HCT116 (cell line): ENCODE data around the gene FOXB1. TPM values are rescaled to one million over a fixed set of nuclear protein-coding genes. Genes with fewer than 3 reads are reported as not detected.

Experiments
- ATAC-seq: fragments of 200-7000 bp; cut with Tn5 transposase; 2 replicates; pipeline ENCODE4 v1.9.1; 2020; ENCODE audit warnings: mild to moderate bottlenecking, moderate library complexity
- BruUV-seq: library from RNA; stranded (reverse); fragments of 400-500 nt; replicated peaks from 2 replicates; lab custom pipeline; 2021; lab: Mats Ljungman, UMichigan
- CTCF ChIA-PET: fragments of 300-600 bp; sonication (Branson Sonifier 250); formaldehyde crosslinking; loops from one replicate; lab custom pipeline; 2021; ENCODE audit warnings: antibody characterized with exemption; lab: Charles Lee
- POLR2A ChIA-PET: fragments of 300-600, 350-600 bp; sonication (Branson Sonifier 250); formaldehyde crosslinking; loops from one replicate; lab custom pipeline; 2021; ENCODE audit warnings: antibody characterized with exemption; lab: Charles Lee
- RAD21 ChIA-PET, 2 experiments: fragments of 300-600 bp; sonication (Branson Sonifier 250); formaldehyde crosslinking; loops; one replicate each; lab custom pipeline; 2023; ENCODE audit warnings: low total read pairs in 2 of 2; ENCODE audit not compliant: uncharacterized antibody in 2 of 2, unreplicated experiment in 2 of 2, low non-redundant PET in 1 of 2; lab: Charles Lee
- DNase-seq: peaks from one replicate; pipeline ENCODE4 v3.0.0-alpha.2; 2010; ENCODE audit warnings: low read depth, low spot score
- H2AFZ ChIP-seq: fragments of 200-600 bp; shearing (Covaris generic), sonication (generic); 2 replicates; pipeline ENCODE4 v1.6.1; 2017; ENCODE audit warnings: low read depth, mixed run types, mixed read lengths, antibody characterized with exemption, low read length; ENCODE audit not compliant: poor library complexity, severe bottlenecking
- H3K27ac ChIP-seq: 2 replicates; pipeline ENCODE4 v1.5.1; 2012; ENCODE audit warnings: low read depth, low read length
- H3K27me3 ChIP-seq: fragments of 200-600 bp; sonication (generic); 2 replicates; pipeline ENCODE4 v1.6.1; 2016; ENCODE audit warnings: mixed run types, low read length, mixed read lengths; ENCODE audit not compliant: insufficient read depth
- H3K36me3 ChIP-seq, 2 experiments: fragments of 200-500 bp in 1 of 2; fragments of 200-600 bp in 1 of 2; sonication (Bioruptor generic) in 1 of 2; sonication (generic) in 1 of 2; 2 replicates each; pipeline versions ENCODE4 v1.5.1 to v1.6.1; 2014 to 2016; ENCODE audit warnings: low read length in 2 of 2, inconsistent platforms in 1 of 2, mixed read lengths in 1 of 2, mixed run types in 1 of 2; ENCODE audit not compliant: insufficient read depth in 2 of 2, control insufficient read depth in 1 of 2
- H3K4me1 ChIP-seq, 2 experiments: fragments of 200-600 bp in 1 of 2; sonication (generic) in 1 of 2; 2 replicates each; pipeline versions ENCODE4 v1.5.1 to v1.6.1; 2012 to 2017; ENCODE audit warnings: low read length in 2 of 2, inconsistent platforms in 1 of 2, mild to moderate bottlenecking in 1 of 2, mixed read lengths in 1 of 2, mixed run types in 1 of 2, moderate library complexity in 1 of 2; ENCODE audit not compliant: insufficient read depth in 2 of 2, control insufficient read depth in 1 of 2
- H3K4me2 ChIP-seq: fragments of 200-600 bp; sonication (generic); 2 replicates; pipeline ENCODE4 v1.6.1; 2017; ENCODE audit warnings: mixed run types, low read length, mixed read lengths
- H3K4me3 ChIP-seq, 2 experiments: fragments of 200-600 bp in 1 of 2; sonication (generic) in 1 of 2; replicated peaks in 1 of 2; 2 replicates each; pipeline ENCODE4 v1.5.1; 2011 to 2016; ENCODE audit warnings: low read length in 2 of 2, control low read depth in 1 of 2, low read depth in 1 of 2, mild to moderate bottlenecking in 1 of 2, mixed read lengths in 1 of 2, mixed run types in 1 of 2
- H3K79me2 ChIP-seq: fragments of 200-600 bp; sonication (generic); 2 replicates; pipeline ENCODE4 v1.6.1; 2017; ENCODE audit warnings: mild to moderate bottlenecking, mixed run types, low read length, moderate library complexity, mixed read lengths; ENCODE audit not compliant: insufficient read depth
- H3K9ac ChIP-seq: fragments of 200-600 bp; sonication (generic); 2 replicates; pipeline ENCODE4 v1.6.1; 2016; ENCODE audit warnings: low read length, mixed read lengths
- H3K9me2 ChIP-seq: fragments of 200-600 bp; sonication (generic), shearing (Covaris generic); 2 replicates; pipeline ENCODE4 v1.6.1; 2017; ENCODE audit warnings: mixed run types, mild to moderate bottlenecking, moderate library complexity; ENCODE audit not compliant: insufficient read depth
- H3K9me3 ChIP-seq, 2 experiments: fragments of 200-500 bp in 1 of 2; fragments of 200-600 bp in 1 of 2; sonication (Bioruptor generic) in 1 of 2; sonication (generic) in 1 of 2; 2 replicates each; pipeline ENCODE4 v1.6.1; 2014 to 2017; ENCODE audit warnings: low read length in 2 of 2, mixed read lengths in 2 of 2, inconsistent platforms in 1 of 2, low read depth in 1 of 2, mild to moderate bottlenecking in 1 of 2, mixed run types in 1 of 2, moderate library complexity in 1 of 2; ENCODE audit not compliant: control insufficient read depth in 1 of 2, insufficient read depth in 1 of 2
- H4K20me1 ChIP-seq: fragments of 200-600 bp; sonication (generic), shearing (Covaris generic); 2 replicates; pipeline ENCODE4 v1.6.1; 2017; ENCODE audit warnings: mixed run types, mild to moderate bottlenecking, moderate library complexity; ENCODE audit not compliant: insufficient read depth
- CBX3 ChIP-seq: IDR thresholded peaks from 2 replicates; pipeline ENCODE4 v1.6.1; 2012; ENCODE audit warnings: low read depth
- CEBPB ChIP-seq: IDR thresholded peaks from 2 replicates; pipeline ENCODE4 v1.6.1; 2012; ENCODE audit warnings: low read depth
- ELF1 ChIP-seq: IDR thresholded peaks from 2 replicates; pipeline ENCODE4 v1.6.1; 2012; ENCODE audit warnings: low read depth, borderline replicate concordance
- EZH2 ChIP-seq: fragments of 200-600 bp; sonication (generic); IDR thresholded peaks from 2 replicates; pipeline ENCODE4 v1.6.1; 2017; ENCODE audit warnings: antibody characterized with exemption, mixed run types
- EZH2phosphoT487 ChIP-seq: fragments of 200-600 bp; IDR thresholded peaks from 2 replicates; pipeline ENCODE4 v1.6.1; 2018; ENCODE audit warnings: antibody characterized with exemption, borderline replicate concordance
- FOSL1 ChIP-seq: IDR thresholded peaks from 2 replicates; pipeline ENCODE4 v1.6.1; 2012; ENCODE audit warnings: low read depth
- JUND ChIP-seq: IDR thresholded peaks from 2 replicates; pipeline ENCODE4 v1.6.1; 2012
- POLR2A ChIP-seq: IDR thresholded peaks from 2 replicates; pipeline ENCODE4 v1.7.0; 2011; ENCODE audit warnings: borderline replicate concordance; ENCODE audit not compliant: insufficient read depth, insufficient read length; ENCODE audit errors: extremely low read depth
- POLR2AphosphoS5 ChIP-seq: IDR thresholded peaks from 2 replicates; pipeline ENCODE4 v1.6.1; 2011; ENCODE audit warnings: mild to moderate bottlenecking, low read depth, low read length, moderate library complexity
- RAD21 ChIP-seq: IDR thresholded peaks from 2 replicates; pipeline ENCODE4 v1.6.1; 2012; ENCODE audit warnings: low read depth, mild to moderate bottlenecking
- SIN3A ChIP-seq: IDR thresholded peaks from 2 replicates; pipeline ENCODE4 v1.6.1; 2012; ENCODE audit warnings: low read depth
- ZNF274 ChIP-seq: fragments of 200-500 bp; sonication (Bioruptor generic); IDR thresholded peaks from 2 replicates; pipeline ENCODE4 v1.6.1; 2014; ENCODE audit warnings: mild to moderate bottlenecking, low read depth, low read length, inconsistent platforms
- intact Hi-C: fragments of 100-400 bp; cut with micrococcal nuclease; formaldehyde crosslinking; loops from 2 replicates; pipeline ENCODE4 v1.10.0; 2022
- total RNA-seq: library from RNA; stranded (reverse); gene quantifications from one replicate; pipeline ENCODE4 v1.2.1, GENCODE V29; 2021; ENCODE audit not compliant: unreplicated experiment
- TF ChIP-seq, protein P1 (sequence below): IDR thresholded peaks from 2 replicates; pipeline ENCODE4 v1.6.1; 2012
- TF ChIP-seq, protein P2 (sequence below): IDR thresholded peaks from 2 replicates; pipeline ENCODE4 v1.6.1; 2012
- TF ChIP-seq, protein P3 (sequence below), 3 experiments: fragments of 200-600 bp in 1 of 3; sonication (generic) in 1 of 3; IDR thresholded peaks in 2 of 3; conservative IDR thresholded peaks in 1 of 3; 2 replicates each; pipeline ENCODE4 v1.5.1; 2012 to 2017; ENCODE audit warnings: low read depth in 2 of 3, low read length in 2 of 3, antibody characterized with exemption in 1 of 3, borderline replicate concordance in 1 of 3, control low read depth in 1 of 3, mild to moderate bottlenecking in 1 of 3, mixed read lengths in 1 of 3, mixed run types in 1 of 3, moderate library complexity in 1 of 3; ENCODE audit not compliant: insufficient read depth in 1 of 3

Gene FOXB1
- total RNA-seq, 1 experiment from 2014 or later = not detected

DNA sequence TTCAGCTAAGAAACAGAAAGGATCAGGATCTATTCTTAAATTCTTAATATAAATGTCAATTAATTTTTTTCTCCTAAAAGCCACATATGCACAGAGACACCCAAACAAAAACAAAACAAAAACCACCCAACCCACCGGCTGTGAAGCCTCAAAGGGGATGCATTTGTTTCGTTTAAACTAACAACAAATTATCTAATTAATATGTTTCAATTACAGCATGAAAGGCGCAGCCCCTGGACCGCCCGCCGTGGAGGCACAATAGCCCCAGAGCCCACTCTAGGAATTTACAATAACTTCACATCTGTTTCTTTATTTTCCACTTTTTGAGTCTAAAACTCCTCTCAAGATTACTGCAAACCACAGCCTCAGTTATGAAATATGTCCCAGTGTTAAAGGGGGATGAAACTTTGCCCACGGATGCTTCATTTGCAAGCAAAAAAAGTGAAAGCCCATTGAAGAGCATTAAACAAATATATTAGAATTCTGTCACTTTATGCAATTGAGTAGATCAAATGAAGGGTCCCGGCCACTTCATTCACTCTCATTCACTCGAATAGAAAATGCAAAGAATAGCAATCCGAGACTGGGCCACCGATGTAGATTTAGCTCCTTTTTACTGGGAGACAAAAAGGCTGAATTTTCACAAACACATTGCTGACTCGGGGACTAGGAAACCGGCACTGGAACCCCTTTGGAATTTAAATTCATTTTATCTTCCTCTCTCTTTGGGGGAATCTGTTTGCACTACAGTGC, 6.0 kb downstream of the FOXB1 start:
- CTCF ChIA-PET = no interaction called here
- Histone ChIP-seq H3K9me2 (no peaks in the 10 kb centered on the region), H3K9me3 (no peaks in the 10 kb centered on the region), H3K9ac (no peak overlapping the region), H3K4me3 (no peak overlapping the region), H3K27me3 (peaks cover 69% of the 10 kb centered on the region), H3K36me3 (no peaks in the 10 kb centered on the region), H3K27ac (no peak overlapping the region), H2AFZ (no peak overlapping the region), H4K20me1 (no peaks in the 10 kb centered on the region), H3K4me2 (no peak overlapping the region), H3K79me2 (no peaks in the 10 kb centered on the region), H3K4me1 (no peaks in the 10 kb centered on the region)
- DNase-seq (no peak), ATAC-seq (no peak)
- TF ChIP-seq, protein P1, sequence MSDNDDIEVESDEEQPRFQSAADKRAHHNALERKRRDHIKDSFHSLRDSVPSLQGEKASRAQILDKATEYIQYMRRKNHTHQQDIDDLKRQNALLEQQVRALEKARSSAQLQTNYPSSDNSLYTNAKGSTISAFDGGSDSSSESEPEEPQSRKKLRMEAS = no peak
- TF ChIP-seq, protein P2, sequence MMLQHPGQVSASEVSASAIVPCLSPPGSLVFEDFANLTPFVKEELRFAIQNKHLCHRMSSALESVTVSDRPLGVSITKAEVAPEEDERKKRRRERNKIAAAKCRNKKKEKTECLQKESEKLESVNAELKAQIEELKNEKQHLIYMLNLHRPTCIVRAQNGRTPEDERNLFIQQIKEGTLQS = no peak
- TF ChIP-seq, protein P3, sequence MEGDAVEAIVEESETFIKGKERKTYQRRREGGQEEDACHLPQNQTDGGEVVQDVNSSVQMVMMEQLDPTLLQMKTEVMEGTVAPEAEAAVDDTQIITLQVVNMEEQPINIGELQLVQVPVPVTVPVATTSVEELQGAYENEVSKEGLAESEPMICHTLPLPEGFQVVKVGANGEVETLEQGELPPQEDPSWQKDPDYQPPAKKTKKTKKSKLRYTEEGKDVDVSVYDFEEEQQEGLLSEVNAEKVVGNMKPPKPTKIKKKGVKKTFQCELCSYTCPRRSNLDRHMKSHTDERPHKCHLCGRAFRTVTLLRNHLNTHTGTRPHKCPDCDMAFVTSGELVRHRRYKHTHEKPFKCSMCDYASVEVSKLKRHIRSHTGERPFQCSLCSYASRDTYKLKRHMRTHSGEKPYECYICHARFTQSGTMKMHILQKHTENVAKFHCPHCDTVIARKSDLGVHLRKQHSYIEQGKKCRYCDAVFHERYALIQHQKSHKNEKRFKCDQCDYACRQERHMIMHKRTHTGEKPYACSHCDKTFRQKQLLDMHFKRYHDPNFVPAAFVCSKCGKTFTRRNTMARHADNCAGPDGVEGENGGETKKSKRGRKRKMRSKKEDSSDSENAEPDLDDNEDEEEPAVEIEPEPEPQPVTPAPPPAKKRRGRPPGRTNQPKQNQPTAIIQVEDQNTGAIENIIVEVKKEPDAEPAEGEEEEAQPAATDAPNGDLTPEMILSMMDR (IDR thresholded peaks at IDR 0.05 in 2 of 3, conservative IDR thresholded peaks at IDR 0.05 in 1 of 3; ENCODE audit: borderline replicate concordance in 1 of 3, insufficient read depth in 1 of 3, low read depth in 2 of 3, low read length in 2 of 3) = no peak
- TF ChIP-seq CBX3 (no peak), SIN3A (no peak), EZH2phosphoT487 (no peak), RAD21 (no peak), EZH2 (no peak), POLR2A (no peak), JUND (no peak), POLR2AphosphoS5 (no peak), ZNF274 (no peak), CEBPB (no peak), FOSL1 (no peak), ELF1 (no peak)
- intact Hi-C loops = no loop called here
- BruUV-seq = no TSS peak
- RAD21 ChIA-PET = no interaction called here
- POLR2A ChIA-PET = no interaction called here
